ENCODE results near the gene STK11.

The STK11 gene

GRCh38 chr19:1173159-1173844, 32.3 kb upstream of the STK11 start:
- TF ChIP-seq MYC (IDR thresholded peaks at IDR 0.05; ENCODE audit: low read depth, low read length), result no peak
- no peak for TF ChIP-seq CTCF (IDR thresholded peaks at IDR 0.05; ENCODE audit: low read depth, low read length)
- TF ChIP-seq POLR2A (IDR thresholded peaks at IDR 0.05; ENCODE audit: extremely low read depth, insufficient read length), result no peak
- TF ChIP-seq MAX (IDR thresholded peaks at IDR 0.05; ENCODE audit: low read depth, low read length), result no peak
- DNase-seq (ENCODE audit: low read depth), result peak; percentile 26

GRCh38 chr19:1173845-1174809, 31.5 kb upstream of the STK11 start, which contains the start of gene SBNO2:
SBNO2 (minus strand) TSS chr19:1174268; CDS start chr19:1154276, 19,992 bp downstream.
- peak within 1 kb of the TSS; percentile 68 for H3K4me3 ChIP-seq (ENCODE audit: low read depth, low read length)
- peak; percentile 83 for DNase-seq (ENCODE audit: low read depth)

More at GRCh38 chr19:1173159-1173844, 32.3 kb upstream of the STK11 start:
- H3K4me3 ChIP-seq (ENCODE audit: low read depth, low read length), result peak overlapping the region; percentile 68

GRCh38 chr19:1177322-1178114, 28.1 kb upstream of the STK11 start:
- DNase-seq (ENCODE audit: low read depth), result peak; percentile 73
- TF ChIP-seq MYC (IDR thresholded peaks at IDR 0.05; ENCODE audit: low read depth, low read length), result no peak
- TF ChIP-seq MAX (IDR thresholded peaks at IDR 0.05; ENCODE audit: low read depth, low read length), result no peak
- no peak for TF ChIP-seq CTCF (IDR thresholded peaks at IDR 0.05; ENCODE audit: low read depth, low read length)
- no peak for TF ChIP-seq POLR2A (IDR thresholded peaks at IDR 0.05; ENCODE audit: extremely low read depth, insufficient read length)
- H3K4me3 ChIP-seq (ENCODE audit: low read depth, low read length), result no peak overlapping the region

More at GRCh38 chr19:1173845-1174809, 31.5 kb upstream of the STK11 start, which contains the start of gene SBNO2:
- TF ChIP-seq MYC (IDR thresholded peaks at IDR 0.05; ENCODE audit: low read depth, low read length), result peak; percentile 19; the same call in 1 of the 2 replicates
- TF ChIP-seq POLR2A (IDR thresholded peaks at IDR 0.05; ENCODE audit: extremely low read depth, insufficient read length), result peak; percentile 58
- no peak for TF ChIP-seq CTCF (IDR thresholded peaks at IDR 0.05; ENCODE audit: low read depth, low read length)
- 0 out of 2 replicates have a peak, but pooled peaks have one; percentile 21 for TF ChIP-seq MAX (IDR thresholded peaks at IDR 0.05; ENCODE audit: low read depth, low read length)

GRCh38 chr19:1181606-1182005, 24.0 kb upstream of the STK11 start:
- no peak for DNase-seq (ENCODE audit: low read depth)
- TF ChIP-seq MAX (IDR thresholded peaks at IDR 0.05; ENCODE audit: low read depth, low read length) (no peak), MYC (IDR thresholded peaks at IDR 0.05; ENCODE audit: low read depth, low read length) (no peak), POLR2A (IDR thresholded peaks at IDR 0.05; ENCODE audit: extremely low read depth, insufficient read length) (no peak), CTCF (IDR thresholded peaks at IDR 0.05; ENCODE audit: low read depth, low read length) (no peak)
- no peak overlapping the region for H3K4me3 ChIP-seq (ENCODE audit: low read depth, low read length)

- DNase-seq (ENCODE audit: low read depth), result no peak
- H3K4me3 ChIP-seq (ENCODE audit: low read depth, low read length), result no peak overlapping the region
- TF ChIP-seq MYC (IDR thresholded peaks at IDR 0.05; ENCODE audit: low read depth, low read length), result no peak
- no peak for TF ChIP-seq CTCF (IDR thresholded peaks at IDR 0.05; ENCODE audit: low read depth, low read length)
- no peak for TF ChIP-seq MAX (IDR thresholded peaks at IDR 0.05; ENCODE audit: low read depth, low read length)
- no peak for TF ChIP-seq POLR2A (IDR thresholded peaks at IDR 0.05; ENCODE audit: extremely low read depth, insufficient read length)
Measured at GRCh38 chr19:1182068-1182467, 23.5 kb upstream of the STK11 start.

Measured in NB4 (cell line).